Measurements from ENCODE around the gene CAVIN2. TPM values are rescaled to one million over a fixed set of nuclear protein-coding genes. Genes with fewer than 3 reads are reported as not detected.

Gene CAVIN2
- total RNA-seq, 1 donor: 1.8 TPM

GRCh38 chr2:191815010-191815409, 31.9 kb downstream of the CAVIN2 start:
- Histone ChIP-seq H3K9me3 (ENCODE audit: low read depth, low read length) (no peaks in the 10 kb centered on the region), H3K36me3 (ENCODE audit: insufficient read depth, low read length) (no peaks in the 10 kb centered on the region)
- no peak for TF ChIP-seq CTCF (IDR thresholded peaks at IDR 0.05; ENCODE audit: extremely low read depth, low read depth, low read length)

GRCh38 chr2:191813943-191814342, 32.9 kb downstream of the CAVIN2 start:
- no peak for DNase-seq (ENCODE audit: insufficient read length, low spot score, missing footprints)
- no peaks in the 10 kb centered on the region for H3K4me1 ChIP-seq (ENCODE audit: insufficient read depth, low read length)
- no peak for TF ChIP-seq CTCF (IDR thresholded peaks at IDR 0.05; ENCODE audit: extremely low read depth, low read depth, low read length)
- H4K20me1 ChIP-seq (ENCODE audit: insufficient read depth, low read length): no peaks in the 10 kb centered on the region
- H2AFZ ChIP-seq (ENCODE audit: low read length): no peak overlapping the region
- no peaks in the 10 kb centered on the region for H3K9me3 ChIP-seq (ENCODE audit: low read depth, low read length)
- no peaks in the 10 kb centered on the region for H3K36me3 ChIP-seq (ENCODE audit: insufficient read depth, low read length)
- no peak overlapping the region for H3K4me2 ChIP-seq (ENCODE audit: insufficient read depth, low read length)
- no peaks in the 10 kb centered on the region for H3K27me3 ChIP-seq (ENCODE audit: insufficient read depth, low read length)
- H3K79me2 ChIP-seq (ENCODE audit: insufficient read depth, low read length): no peaks in the 10 kb centered on the region
- H3K4me3 ChIP-seq (ENCODE audit: insufficient read depth, low read length): no peak overlapping the region
- no peak overlapping the region for H3K27ac ChIP-seq (ENCODE audit: low read depth, low read length)

More at GRCh38 chr2:191815010-191815409, 31.9 kb downstream of the CAVIN2 start:
- DNase-seq (ENCODE audit: insufficient read length, low spot score, missing footprints): no peak
- Histone ChIP-seq H3K79me2 (ENCODE audit: insufficient read depth, low read length) (no peaks in the 10 kb centered on the region), H4K20me1 (ENCODE audit: insufficient read depth, low read length) (no peaks in the 10 kb centered on the region), H3K4me2 (ENCODE audit: insufficient read depth, low read length) (no peak overlapping the region), H3K27me3 (ENCODE audit: insufficient read depth, low read length) (no peaks in the 10 kb centered on the region), H3K27ac (ENCODE audit: low read depth, low read length) (no peak overlapping the region), H3K4me3 (ENCODE audit: insufficient read depth, low read length) (no peak overlapping the region), H2AFZ (ENCODE audit: low read length) (no peak overlapping the region), H3K4me1 (ENCODE audit: insufficient read depth, low read length) (no peaks in the 10 kb centered on the region)

- Histone ChIP-seq H2AFZ (ENCODE audit: low read length) (peak overlapping the region; percentile 44), H3K4me2 (ENCODE audit: insufficient read depth, low read length) (peak overlapping the region; percentile 75), H4K20me1 (ENCODE audit: insufficient read depth, low read length) (no peaks in the 10 kb centered on the region)
These were observed 34.9 kb downstream of the CAVIN2 start for GRCh38 chr2:191811807-191812602.

More at GRCh38 chr2:191811807-191812602, 34.9 kb downstream of the CAVIN2 start:
- Histone ChIP-seq H3K27ac (ENCODE audit: low read depth, low read length) (no peak overlapping the region), H3K36me3 (ENCODE audit: insufficient read depth, low read length) (no peaks in the 10 kb centered on the region), H3K4me1 (ENCODE audit: insufficient read depth, low read length) (no peaks in the 10 kb centered on the region), H3K4me3 (ENCODE audit: insufficient read depth, low read length) (peak overlapping the region; percentile 33), H3K27me3 (ENCODE audit: insufficient read depth, low read length) (no peaks in the 10 kb centered on the region), H3K79me2 (ENCODE audit: insufficient read depth, low read length) (no peaks in the 10 kb centered on the region), H3K9me3 (ENCODE audit: low read depth, low read length) (no peaks in the 10 kb centered on the region)
- DNase-seq (ENCODE audit: insufficient read length, low spot score, missing footprints): peak; percentile 53
- TF ChIP-seq CTCF (IDR thresholded peaks at IDR 0.05; ENCODE audit: extremely low read depth, low read depth, low read length): peak; percentile 86
